ENCODE measurements around the gene SCN1B. TPM values are rescaled to one million over a fixed set of nuclear protein-coding genes. Genes with fewer than 3 reads are reported as not detected.
A peak's percentile ranks its signal among the peaks of the same experiment; 100 is the strongest.

Gene SCN1B
- total RNA-seq, 1 donor from 2014 or later, result 1.1 TPM

GRCh38 chr19:35019144-35019543 lies 11.1 kb upstream of the SCN1B start:
- H3K9me3 Mint-ChIP-seq, result no peaks in the 10 kb centered on the region
- peaks cover 18% of the 10 kb centered on the region for H3K36me3 Mint-ChIP-seq
- H3K27me3 Mint-ChIP-seq, result no peaks in the 10 kb centered on the region
- no peak overlapping the region for H3K27ac Mint-ChIP-seq
- no peaks in the 10 kb centered on the region for H3K4me1 Mint-ChIP-seq (ENCODE audit: unreplicated experiment)
- TF ChIP-seq CTCF (conservative IDR thresholded peaks at IDR 0.05), result no peak
- H3K4me3 Mint-ChIP-seq, result no peak overlapping the region
- no peak for DNase-seq (ENCODE audit: extremely low spot score, unreplicated experiment)

- Mint-ChIP-seq H3K4me1 (ENCODE audit: unreplicated experiment) (no peaks in the 10 kb centered on the region), H3K4me3 (no peak overlapping the region), H3K9me3 (no peaks in the 10 kb centered on the region), H3K27me3 (no peaks in the 10 kb centered on the region), H3K27ac (no peak overlapping the region), H3K36me3 (peaks cover 17% of the 10 kb centered on the region)
- no peak for DNase-seq (ENCODE audit: extremely low spot score, unreplicated experiment)
- no peak for TF ChIP-seq CTCF (conservative IDR thresholded peaks at IDR 0.05)
Measured at GRCh38 chr19:35021016-35021415, 9.3 kb upstream of the SCN1B start.

- DNase-seq (ENCODE audit: extremely low spot score, unreplicated experiment), result no peak
- no peak for TF ChIP-seq CTCF (conservative IDR thresholded peaks at IDR 0.05)
- Mint-ChIP-seq H3K9me3 (no peaks in the 10 kb centered on the region), H3K36me3 (peaks cover 17% of the 10 kb centered on the region), H3K27me3 (no peaks in the 10 kb centered on the region), H3K4me1 (ENCODE audit: unreplicated experiment) (no peaks in the 10 kb centered on the region), H3K4me3 (no peak overlapping the region), H3K27ac (no peak overlapping the region)
Measured at GRCh38 chr19:35021596-35021995, 8.7 kb upstream of the SCN1B start.

GRCh38 chr19:35022460-35022859 lies 7.8 kb upstream of the SCN1B start:
- Mint-ChIP-seq H3K9me3 (no peaks in the 10 kb centered on the region), H3K27ac (no peak overlapping the region)

GRCh38 chr19:35023428-35023827 lies 6.8 kb upstream of the SCN1B start:
- no peak overlapping the region for H3K27ac Mint-ChIP-seq
- no peaks in the 10 kb centered on the region for H3K4me1 Mint-ChIP-seq (ENCODE audit: unreplicated experiment)
- DNase-seq (ENCODE audit: extremely low spot score, unreplicated experiment), result no peak
- H3K36me3 Mint-ChIP-seq, result peaks cover 13% of the 10 kb centered on the region
- no peaks in the 10 kb centered on the region for H3K9me3 Mint-ChIP-seq
- peaks cover 7% of the 10 kb centered on the region for H3K27me3 Mint-ChIP-seq
- no peak for TF ChIP-seq CTCF (conservative IDR thresholded peaks at IDR 0.05)
- no peak overlapping the region for H3K4me3 Mint-ChIP-seq

More at GRCh38 chr19:35022460-35022859, 7.8 kb upstream of the SCN1B start:
- Mint-ChIP-seq H3K27me3 (no peaks in the 10 kb centered on the region), H3K36me3 (peaks cover 15% of the 10 kb centered on the region), H3K4me3 (no peak overlapping the region), H3K4me1 (ENCODE audit: unreplicated experiment) (no peaks in the 10 kb centered on the region)
- no peak for TF ChIP-seq CTCF (conservative IDR thresholded peaks at IDR 0.05)
- DNase-seq (ENCODE audit: extremely low spot score, unreplicated experiment), result no peak

- Mint-ChIP-seq H3K9me3 (no peaks in the 10 kb centered on the region), H3K4me1 (ENCODE audit: unreplicated experiment) (no peaks in the 10 kb centered on the region), H3K4me3 (no peak overlapping the region), H3K36me3 (peaks cover 13% of the 10 kb centered on the region), H3K27ac (peak overlapping the region; percentile 51), H3K27me3 (peaks cover 11% of the 10 kb centered on the region)
- TF ChIP-seq CTCF (conservative IDR thresholded peaks at IDR 0.05), result no peak
- DNase-seq (ENCODE audit: extremely low spot score, unreplicated experiment), result no peak
Measured at GRCh38 chr19:35024095-35024494, 6.2 kb upstream of the SCN1B start.

Measured in type B pancreatic cell (in vitro differentiated cells).